WERI-Rb-1 (cell line): ENCODE measurements around the gene DNMT1.

Experiments used
- DNase-seq: peaks from one replicate; pipeline ENCODE4 v3.0.0-alpha.2; 2020
- H3K27ac ChIP-seq: fragments of 250-450 bp; sonication (Bioruptor Pico); 2 replicates; pipeline ENCODE4 v1.5.1; 2020; ENCODE audit warnings: mild to moderate bottlenecking, moderate library complexity
- H3K27me3 ChIP-seq: fragments of 250-450 bp; sonication (Bioruptor Pico); 2 replicates; pipeline ENCODE4 v1.5.1; 2021; ENCODE audit warnings: mild to moderate bottlenecking, low read depth, moderate library complexity; ENCODE audit not compliant: insufficient read depth, severe bottlenecking
- H3K36me3 ChIP-seq: fragments of 250-450 bp; sonication (Bioruptor Pico); 2 replicates; pipeline ENCODE4 v1.5.1; 2020; ENCODE audit warnings: mild to moderate bottlenecking, moderate library complexity
- H3K4me3 ChIP-seq: 2 replicates; pipeline ENCODE4 v1.5.1; 2011; ENCODE audit warnings: low read depth, mild to moderate bottlenecking, control low read depth, low read length
- H3K9me3 ChIP-seq: fragments of 250-450 bp; sonication (Bioruptor Pico); 2 replicates; pipeline ENCODE4 v1.5.1; 2021; ENCODE audit warnings: mild to moderate bottlenecking, moderate library complexity; ENCODE audit not compliant: severe bottlenecking
- TF ChIP-seq, protein P1 (sequence below): IDR thresholded peaks from 2 replicates; pipeline ENCODE4 v1.5.1; 2011; ENCODE audit warnings: low read depth, mild to moderate bottlenecking, control low read depth, inconsistent platforms, low read length

Gene DNMT1

DNA sequence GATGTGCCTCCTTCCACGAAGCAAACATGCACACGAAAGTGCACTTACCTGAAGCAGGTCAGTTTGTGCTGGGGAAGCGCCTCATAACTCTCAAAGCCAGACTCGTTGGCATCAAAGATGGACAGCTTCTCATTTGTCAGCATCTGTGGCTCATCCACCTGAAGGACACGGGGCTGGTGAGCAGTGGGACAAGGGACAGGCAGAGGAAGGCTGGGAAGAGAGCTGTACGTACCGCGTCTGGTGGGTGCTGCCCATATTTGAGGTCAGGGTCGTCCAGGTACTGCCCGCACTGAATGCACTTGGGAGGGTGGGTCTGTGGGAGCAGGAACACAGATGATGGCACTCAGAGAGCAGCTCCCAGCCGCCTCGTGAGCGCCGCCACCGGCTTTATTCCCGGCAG is 35.1 kb downstream of the DNMT1 start:
- TF ChIP-seq, protein P1, sequence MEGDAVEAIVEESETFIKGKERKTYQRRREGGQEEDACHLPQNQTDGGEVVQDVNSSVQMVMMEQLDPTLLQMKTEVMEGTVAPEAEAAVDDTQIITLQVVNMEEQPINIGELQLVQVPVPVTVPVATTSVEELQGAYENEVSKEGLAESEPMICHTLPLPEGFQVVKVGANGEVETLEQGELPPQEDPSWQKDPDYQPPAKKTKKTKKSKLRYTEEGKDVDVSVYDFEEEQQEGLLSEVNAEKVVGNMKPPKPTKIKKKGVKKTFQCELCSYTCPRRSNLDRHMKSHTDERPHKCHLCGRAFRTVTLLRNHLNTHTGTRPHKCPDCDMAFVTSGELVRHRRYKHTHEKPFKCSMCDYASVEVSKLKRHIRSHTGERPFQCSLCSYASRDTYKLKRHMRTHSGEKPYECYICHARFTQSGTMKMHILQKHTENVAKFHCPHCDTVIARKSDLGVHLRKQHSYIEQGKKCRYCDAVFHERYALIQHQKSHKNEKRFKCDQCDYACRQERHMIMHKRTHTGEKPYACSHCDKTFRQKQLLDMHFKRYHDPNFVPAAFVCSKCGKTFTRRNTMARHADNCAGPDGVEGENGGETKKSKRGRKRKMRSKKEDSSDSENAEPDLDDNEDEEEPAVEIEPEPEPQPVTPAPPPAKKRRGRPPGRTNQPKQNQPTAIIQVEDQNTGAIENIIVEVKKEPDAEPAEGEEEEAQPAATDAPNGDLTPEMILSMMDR = no peak

DNA sequence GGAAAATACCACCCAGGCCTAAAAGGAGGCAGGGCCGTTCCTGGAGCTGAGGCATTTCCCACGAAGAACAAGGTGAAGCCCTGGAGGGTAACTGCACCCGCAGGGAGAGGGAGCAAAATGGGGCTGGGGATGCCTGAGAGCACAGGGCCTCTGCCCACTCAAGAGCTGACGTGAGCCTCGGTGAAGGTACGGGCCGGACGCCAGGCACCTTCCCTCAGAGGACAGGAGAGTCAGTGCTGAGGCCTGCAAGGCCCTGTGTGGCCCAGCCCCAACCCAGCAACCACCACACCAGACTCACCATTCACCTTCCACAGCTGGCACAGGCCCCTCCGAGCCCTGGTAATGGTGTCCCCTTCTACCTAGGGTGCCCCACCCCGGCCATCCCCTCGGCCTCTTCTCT is 36.3 kb downstream of the DNMT1 start:
- no peak for DNase-seq
- no peak overlapping the region for H3K27ac ChIP-seq
- H3K27me3 ChIP-seq = no peaks in the 10 kb centered on the region
- peaks cover 99% of the 10 kb centered on the region for H3K36me3 ChIP-seq
- TF ChIP-seq, protein P1 = no peak
- no peak overlapping the region for H3K4me3 ChIP-seq
- no peaks in the 10 kb centered on the region for H3K9me3 ChIP-seq

More for the DNA sequence above, 35.1 kb downstream of the DNMT1 start:
- no peaks in the 10 kb centered on the region for H3K9me3 ChIP-seq
- no peak overlapping the region for H3K27ac ChIP-seq
- no peak for DNase-seq
- no peak overlapping the region for H3K4me3 ChIP-seq
- H3K27me3 ChIP-seq = no peaks in the 10 kb centered on the region
- peaks cover 99% of the 10 kb centered on the region for H3K36me3 ChIP-seq

DNA sequence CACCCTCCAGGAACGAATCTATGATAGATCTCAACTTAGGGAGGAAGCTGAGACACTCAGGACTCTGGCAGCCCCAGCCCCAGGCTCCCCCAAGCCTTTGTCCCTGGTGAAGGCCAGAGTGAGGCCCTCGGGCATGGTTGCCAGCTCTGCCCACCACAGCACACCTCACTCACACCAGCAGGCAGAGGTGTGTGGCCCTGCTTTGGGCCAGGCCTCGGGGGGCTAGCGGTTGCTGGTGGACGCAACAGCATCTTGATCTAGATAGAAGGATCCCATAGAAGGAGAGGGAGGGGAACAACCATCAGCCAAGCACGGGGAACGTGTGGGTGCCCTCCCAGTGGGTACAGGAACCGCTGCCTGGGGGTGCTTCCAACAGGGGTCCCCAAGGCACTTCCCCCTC is 36.7 kb downstream of the DNMT1 start:
- Histone ChIP-seq H3K27ac (no peak overlapping the region), H3K4me3 (no peak overlapping the region), H3K9me3 (no peaks in the 10 kb centered on the region), H3K36me3 (peaks cover 99% of the 10 kb centered on the region), H3K27me3 (no peaks in the 10 kb centered on the region)
- TF ChIP-seq, protein P1 = no peak
- DNase-seq = no peak

GRCh38 chr19:10155839-10156238 is 38.9 kb downstream of the DNMT1 start:
- H3K27ac ChIP-seq = no peak overlapping the region
- no peak overlapping the region for H3K4me3 ChIP-seq
- DNase-seq = no peak
- TF ChIP-seq, protein P1 = peak; percentile 5; the same call in 1 of the 2 replicates
- no peaks in the 10 kb centered on the region for H3K27me3 ChIP-seq
- no peaks in the 10 kb centered on the region for H3K9me3 ChIP-seq
- peaks cover 97% of the 10 kb centered on the region for H3K36me3 ChIP-seq

GRCh38 chr19:10152100-10152499 is 42.7 kb downstream of the DNMT1 start:
- TF ChIP-seq, protein P1 = no peak
- DNase-seq = no peak
- Histone ChIP-seq H3K27ac (no peak overlapping the region), H3K36me3 (peaks cover 88% of the 10 kb centered on the region), H3K4me3 (no peak overlapping the region), H3K27me3 (no peaks in the 10 kb centered on the region), H3K9me3 (no peaks in the 10 kb centered on the region)

DNA sequence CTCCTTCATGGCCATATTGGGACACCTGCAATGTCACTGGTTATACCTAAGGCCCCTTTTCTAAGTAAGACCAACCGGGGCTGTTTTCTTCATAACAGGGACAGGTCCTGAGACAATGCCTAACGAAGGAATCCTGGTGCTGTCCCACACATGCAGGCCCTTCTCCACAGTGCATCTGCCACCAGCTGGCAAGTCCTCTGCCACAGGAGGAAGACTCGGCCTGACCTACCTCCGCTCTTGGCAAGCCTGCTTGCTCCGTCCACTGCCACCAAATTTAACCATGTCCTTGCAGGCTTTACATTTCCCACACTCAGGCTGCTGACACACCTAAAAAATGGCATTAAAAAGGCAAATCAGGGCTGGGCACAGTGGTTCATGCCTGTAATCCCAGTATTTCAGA is 43.2 kb downstream of the DNMT1 start:
- TF ChIP-seq, protein P1 = no peak
- DNase-seq = no peak
- Histone ChIP-seq H3K36me3 (peaks cover 88% of the 10 kb centered on the region), H3K9me3 (no peaks in the 10 kb centered on the region), H3K27me3 (no peaks in the 10 kb centered on the region), H3K4me3 (no peak overlapping the region), H3K27ac (no peak overlapping the region)
